B cell (primary cell): ENCODE measurements around the gene SLC9A3. TPM values are rescaled to one million over a fixed set of nuclear protein-coding genes. Genes with fewer than 3 reads are reported as not detected.

Experiments
- ATAC-seq: fragments of 200-7000 bp; cut with Tn5 transposase; one replicate; pipeline ENCODE4 v1.10.0; 2021; ENCODE audit warnings: low read depth, mild to moderate bottlenecking, moderate number of reproducible peaks, moderate library complexity
- CTCF ChIA-PET: fragments of 350-600 bp; sonication (Branson Sonifier 250); formaldehyde crosslinking; loops from one replicate; lab custom pipeline; 2021; ENCODE audit warnings: antibody characterized with exemption, inconsistent platforms; lab: Charles Lee
- POLR2A ChIA-PET: fragments of 350-600 bp; sonication (Branson Sonifier 250); formaldehyde crosslinking; loops from one replicate; lab custom pipeline; 2021; ENCODE audit warnings: antibody characterized with exemption; lab: Charles Lee
- DNase-seq: peaks from one replicate; pipeline ENCODE4 v3.0.0; 2013
- H2AFZ ChIP-seq: 2 replicates; pipeline ENCODE4 v1.6.1; 2012; ENCODE audit warnings: mild to moderate bottlenecking, low read depth, low read length; ENCODE audit not compliant: insufficient read depth, poor library complexity, severe bottlenecking
- H3K27ac ChIP-seq, 2 donors: 1 replicate in 1 of 2; 2 replicates in 1 of 2; pipeline ENCODE4 v1.5.1; 2012 to 2013; ENCODE audit warnings: low read length in 2 of 2, mild to moderate bottlenecking in 2 of 2, moderate library complexity in 1 of 2
- H3K27me3 ChIP-seq, 4 experiments: fragments of 200-600 bp in 1 of 4; sonication (generic) in 1 of 4; replicated peaks in 1 of 4; 1 replicate in 2 of 4; 2 replicates in 2 of 4; pipeline versions ENCODE4 v1.6.1 to v1.7.0; 2013 to 2016; ENCODE audit warnings: low read length in 3 of 4, mild to moderate bottlenecking in 2 of 4, mixed read lengths in 1 of 4, moderate library complexity in 1 of 4; ENCODE audit not compliant: insufficient read depth in 4 of 4, control insufficient read depth in 3 of 4; ENCODE audit errors: control extremely low read depth in 1 of 4
- H3K36me3 ChIP-seq, 2 experiments: replicated peaks in 1 of 2; 1 replicate in 1 of 2; 2 replicates in 1 of 2; pipeline versions ENCODE4 v1.6.1 to v1.7.1; 2013; ENCODE audit warnings: low read length in 1 of 2; ENCODE audit not compliant: insufficient read depth in 2 of 2, control insufficient read depth in 1 of 2; ENCODE audit errors: control extremely low read depth in 1 of 2, extremely low read depth in 1 of 2
- H3K4me1 ChIP-seq, 2 donors: fragments of 200-600 bp in 1 of 2; sonication (generic) in 1 of 2; 1 replicate in 1 of 2; 2 replicates in 1 of 2; pipeline versions ENCODE4 v1.5.1 to v1.6.1; 2013 to 2017; ENCODE audit warnings: low read length in 2 of 2; ENCODE audit not compliant: control insufficient read depth in 2 of 2, insufficient read depth in 2 of 2
- H3K4me2 ChIP-seq: replicated peaks from 2 replicates; pipeline ENCODE3; 2012; ENCODE audit warnings: mild to moderate bottlenecking, low read depth, low read length; ENCODE audit not compliant: poor library complexity, severe bottlenecking
- H3K4me3 ChIP-seq, 5 experiments: fragments of 200-600 bp in 1 of 5; sonication (generic) in 1 of 5; 1 replicate in 3 of 5; 2 replicates in 2 of 5; pipeline versions ENCODE4 v1.5.1 to v1.7.0; 2011 to 2016; ENCODE audit warnings: low read length in 4 of 5, mild to moderate bottlenecking in 4 of 5, low read depth in 2 of 5, control low read depth in 1 of 5, moderate library complexity in 1 of 5; ENCODE audit not compliant: insufficient read depth in 1 of 5; ENCODE audit errors: control extremely low read depth in 1 of 5, extremely low read depth in 1 of 5
- H3K79me2 ChIP-seq: fragments of 200-600 bp; sonication (generic); one replicate; pipeline ENCODE4 v1.6.0; 2016; ENCODE audit warnings: low read length; ENCODE audit not compliant: control insufficient read depth, insufficient read depth
- H3K9ac ChIP-seq: fragments of 200-600 bp; sonication (generic); 2 replicates; pipeline ENCODE4 v1.6.1; 2017; ENCODE audit warnings: mild to moderate bottlenecking, low read length, moderate library complexity
- H3K9me3 ChIP-seq, 3 donors: one replicate each; pipeline versions ENCODE4 v1.6.1 to v1.7.1; 2013; ENCODE audit warnings: low read length in 2 of 3; ENCODE audit not compliant: control insufficient read depth in 2 of 3, insufficient read depth in 1 of 3; ENCODE audit errors: control extremely low read depth in 1 of 3
- H4K20me1 ChIP-seq: 2 replicates; pipeline ENCODE4 v1.6.0; 2012; ENCODE audit warnings: mild to moderate bottlenecking, low read length; ENCODE audit not compliant: insufficient read depth, control insufficient read depth, poor library complexity, severe bottlenecking
- H3K27ac Mint-ChIP-seq: one replicate; pipeline ENCODE4 v1.8.0; 2021; ENCODE audit warnings: mixed read lengths
- H3K27me3 Mint-ChIP-seq: one replicate; pipeline ENCODE4 v1.8.0; 2021; ENCODE audit warnings: mixed read lengths
- H3K4me1 Mint-ChIP-seq: one replicate; pipeline ENCODE4 v1.8.0; 2021; ENCODE audit warnings: mixed read lengths
- H3K4me3 Mint-ChIP-seq: one replicate; pipeline ENCODE4 v1.8.0; 2021; ENCODE audit warnings: mixed read lengths
- H3K9me3 Mint-ChIP-seq: one replicate; pipeline ENCODE4 v1.8.0; 2022; ENCODE audit warnings: mixed read lengths; ENCODE audit not compliant: insufficient read depth
- EZH2 ChIP-seq: IDR thresholded peaks from 2 replicates; pipeline ENCODE4 v1.6.1; 2012; ENCODE audit warnings: borderline replicate concordance, low read depth, mild to moderate bottlenecking, moderate library complexity, low read length; ENCODE audit not compliant: insufficient read depth, poor library complexity, severe bottlenecking
- WGBS: methylation state at CpG from one replicate; pipeline ENCODE4 v1.1.5; 2013; ENCODE audit warnings: missing lambda C conversion rate; ENCODE audit not compliant: insufficient coverage; 5-methylcytosine and 5-hydroxymethylcytosine counted together
- intact Hi-C: fragments of 100-400 bp; cut with micrococcal nuclease; formaldehyde crosslinking; loops from one replicate; pipeline ENCODE4 v1.10.0; 2022
- polyA plus RNA-seq: library from polyadenylated mRNA; depleted of rRNA; stranded (reverse); fragments of >200 nt; gene quantifications from 2 replicates; pipeline ENCODE4 v1.2.3, GENCODE V29; 2012
- total RNA-seq, 2 donors: library from RNA; stranded (reverse); fragments of 120-200 nt in 1 of 2; gene quantifications; 1 replicate in 1 of 2; 2 replicates in 1 of 2; pipeline versions ENCODE4 v1.2.3 to v1.2.4, GENCODE V29; 2013 to 2022
- TF ChIP-seq, protein P1 (sequence below): fragments of 200-600 bp; IDR thresholded peaks from one replicate; pipeline ENCODE4 v1.8.0; 2022; ENCODE audit warnings: antibody characterized with exemption, mild to moderate bottlenecking

Gene SLC9A3
- total and polyA plus RNA-seq, 2 donors (not counting 1 experiment from before 2014, with no cell fraction given), result 0.84 to 2.0 TPM

DNA sequence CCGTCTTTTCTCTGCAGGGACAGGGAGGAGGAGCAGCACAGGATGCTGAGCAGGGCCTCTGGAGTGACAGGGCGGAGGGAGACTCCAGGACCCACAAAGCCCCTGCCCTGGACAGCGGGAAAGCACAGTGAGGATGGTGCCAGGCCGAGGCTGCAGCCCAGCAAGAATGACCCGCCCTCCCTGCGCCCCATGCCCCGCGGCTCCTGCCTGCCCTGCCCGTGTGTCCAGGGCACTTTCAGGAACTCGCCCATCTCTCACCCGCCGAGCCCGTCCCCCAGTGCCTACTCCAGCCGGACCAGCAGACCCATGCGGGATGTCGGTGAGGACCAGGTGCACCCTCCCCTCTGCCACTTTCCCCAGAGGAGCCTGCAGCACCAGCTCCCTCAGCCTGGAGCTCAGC, 90.4 kb downstream of the SLC9A3 start:
- Histone ChIP-seq H3K79me2 (no peaks in the 10 kb centered on the region), H3K4me2 (no peak overlapping the region), H3K9me3 (no peaks in the 10 kb centered on the region), H3K4me3 (no peak overlapping the region), H3K27me3 (peaks cover 0 to 10% (median 0%) of the 10 kb centered on the region in 4 experiments), H3K4me1 (no peaks in the 10 kb centered on the region), H3K9ac (no peak overlapping the region), H3K27ac (no peak overlapping the region), H3K36me3 (no peaks in the 10 kb centered on the region), H2AFZ (no peak overlapping the region), H4K20me1 (no peaks in the 10 kb centered on the region)
- no peak overlapping the region for H3K27ac Mint-ChIP-seq
- H3K4me3 Mint-ChIP-seq, result no peak overlapping the region
- no peaks in the 10 kb centered on the region for H3K4me1 Mint-ChIP-seq
- POLR2A ChIA-PET, result no interaction called here
- peaks cover 12% of the 10 kb centered on the region for H3K27me3 Mint-ChIP-seq
- TF ChIP-seq, protein P1, sequence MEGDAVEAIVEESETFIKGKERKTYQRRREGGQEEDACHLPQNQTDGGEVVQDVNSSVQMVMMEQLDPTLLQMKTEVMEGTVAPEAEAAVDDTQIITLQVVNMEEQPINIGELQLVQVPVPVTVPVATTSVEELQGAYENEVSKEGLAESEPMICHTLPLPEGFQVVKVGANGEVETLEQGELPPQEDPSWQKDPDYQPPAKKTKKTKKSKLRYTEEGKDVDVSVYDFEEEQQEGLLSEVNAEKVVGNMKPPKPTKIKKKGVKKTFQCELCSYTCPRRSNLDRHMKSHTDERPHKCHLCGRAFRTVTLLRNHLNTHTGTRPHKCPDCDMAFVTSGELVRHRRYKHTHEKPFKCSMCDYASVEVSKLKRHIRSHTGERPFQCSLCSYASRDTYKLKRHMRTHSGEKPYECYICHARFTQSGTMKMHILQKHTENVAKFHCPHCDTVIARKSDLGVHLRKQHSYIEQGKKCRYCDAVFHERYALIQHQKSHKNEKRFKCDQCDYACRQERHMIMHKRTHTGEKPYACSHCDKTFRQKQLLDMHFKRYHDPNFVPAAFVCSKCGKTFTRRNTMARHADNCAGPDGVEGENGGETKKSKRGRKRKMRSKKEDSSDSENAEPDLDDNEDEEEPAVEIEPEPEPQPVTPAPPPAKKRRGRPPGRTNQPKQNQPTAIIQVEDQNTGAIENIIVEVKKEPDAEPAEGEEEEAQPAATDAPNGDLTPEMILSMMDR, result no peak
- no peak for TF ChIP-seq EZH2
- intact Hi-C loops, result no loop called here
- CTCF ChIA-PET, result interaction anchor here (1.2 kb wide), 1 partner anchor 117 kb away, joined by 4 read pairs; no protein-coding TSS in a partner anchor
- 92% methylated on average over 16 of the region's 16 CpGs for WGBS
- H3K9me3 Mint-ChIP-seq, result no peaks in the 10 kb centered on the region
- DNase-seq (no peak), ATAC-seq (no peak)

DNA sequence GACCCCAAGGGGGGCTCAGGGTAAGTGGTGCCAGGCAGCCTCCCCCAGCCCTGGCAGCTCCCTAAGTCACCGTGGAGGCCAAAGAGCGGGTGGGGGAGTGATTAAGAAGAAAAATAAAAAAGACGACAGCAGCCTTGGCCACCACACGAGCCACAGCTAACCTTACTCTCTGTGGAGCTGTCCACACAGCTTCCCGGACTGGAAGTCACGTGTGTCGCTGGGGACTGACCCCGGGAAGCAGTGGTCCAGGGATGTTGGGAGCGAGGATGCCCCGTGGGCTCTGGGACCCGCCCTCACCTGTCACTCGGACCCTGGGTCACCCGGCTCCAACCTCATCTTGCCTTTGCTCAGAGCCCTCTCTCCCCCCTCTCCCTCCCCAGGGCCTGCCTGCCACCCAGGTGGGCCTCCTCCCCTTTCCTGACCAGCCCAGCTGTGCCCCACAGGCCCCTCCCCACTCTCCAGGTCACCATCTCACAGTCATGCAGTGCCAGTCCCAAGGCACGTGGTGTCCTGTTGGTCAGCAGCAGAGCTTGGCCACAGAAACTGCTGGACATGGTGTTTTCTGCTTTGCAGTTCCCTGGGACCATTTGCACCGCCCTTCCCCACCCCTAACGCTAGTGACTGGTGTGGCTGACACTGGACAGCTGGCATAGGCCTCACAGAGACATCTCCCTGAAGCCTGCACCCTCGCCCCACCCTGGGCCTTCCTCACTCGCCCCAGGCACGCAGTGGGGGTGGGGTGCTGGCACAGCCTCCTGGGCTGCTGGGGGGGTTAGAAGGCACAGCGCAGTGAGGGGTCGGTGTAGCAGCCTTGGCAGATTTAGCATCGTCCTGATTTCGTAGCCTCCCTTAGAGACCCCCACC, 91.1 kb downstream of the SLC9A3 start:
- intact Hi-C loops, result no loop called here
- ChIA-PET POLR2A (no interaction called here), CTCF (interaction anchor here (2.0 kb wide), 1 partner anchor 13 kb away, joined by 7 read pairs; no protein-coding TSS in a partner anchor)
- Histone ChIP-seq H4K20me1 (no peaks in the 10 kb centered on the region), H3K9ac (no peak overlapping the region), H3K27me3 (peaks cover 0 to 10% (median 0%) of the 10 kb centered on the region in 4 experiments), H3K36me3 (no peaks in the 10 kb centered on the region), H3K4me1 (no peaks in the 10 kb centered on the region), H3K4me2 (no peak overlapping the region), H2AFZ (no peak overlapping the region), H3K79me2 (no peaks in the 10 kb centered on the region), H3K4me3 (no peak overlapping the region), H3K27ac (no peak overlapping the region), H3K9me3 (no peaks in the 10 kb centered on the region)
- ATAC-seq (no peak), DNase-seq (no peak)
- no peak overlapping the region for H3K4me3 Mint-ChIP-seq
- H3K9me3 Mint-ChIP-seq, result no peaks in the 10 kb centered on the region
- no peaks in the 10 kb centered on the region for H3K4me1 Mint-ChIP-seq
- WGBS, result 93% methylated on average over 21 of the region's 23 CpGs
- no peak for TF ChIP-seq EZH2
- TF ChIP-seq, protein P1, result no peak
- H3K27me3 Mint-ChIP-seq, result peaks cover 12% of the 10 kb centered on the region
- no peak overlapping the region for H3K27ac Mint-ChIP-seq
